Right atrium auricular region (tissue), 2 donors: ENCODE measurements around the gene TECPR2. TPM values are rescaled to one million over a fixed set of nuclear protein-coding genes. Genes with fewer than 3 reads are reported as not detected.

Source experiments
- DNase-seq: peaks from one replicate; pipeline ENCODE4 v3.0.0-alpha.2; 2019; ENCODE audit warnings: low spot score
- H3K27ac ChIP-seq, 2 donors: fragments of 200-600 bp; sonication (generic); 1 replicate in 1 of 2; 2 replicates in 1 of 2; pipeline ENCODE4 v1.5.1; 2016 to 2019
- H3K27me3 ChIP-seq, 2 donors: fragments of 200-600 bp; sonication (generic); one replicate each; pipeline versions ENCODE4 v1.5.1 to v1.6.0; 2017 to 2019
- H3K36me3 ChIP-seq: fragments of 200-600 bp; sonication (generic); one replicate; pipeline ENCODE4 v1.5.1; 2016
- H3K4me1 ChIP-seq, 2 donors: fragments of 200-600 bp; sonication (generic); one replicate each; pipeline versions ENCODE4 v1.5.1 to v1.6.0; 2017 to 2019
- H3K4me3 ChIP-seq, 2 donors: fragments of 200-600 bp; sonication (generic); 1 replicate in 1 of 2; 2 replicates in 1 of 2; pipeline ENCODE4 v1.5.1; 2017 to 2019; ENCODE audit warnings: mild to moderate bottlenecking in 1 of 2, moderate library complexity in 1 of 2
- H3K9me3 ChIP-seq, 2 donors: fragments of 200-600 bp; sonication (generic); one replicate each; pipeline ENCODE4 v1.5.1; 2019
- total RNA-seq, 2 donors: library from RNA; depleted of rRNA; stranded (reverse); fragments of >200 nt; gene quantifications; one replicate each; pipeline ENCODE4 v1.1.0, GENCODE V29; 2016
- TF ChIP-seq, protein P1 (sequence below), 2 donors: fragments of 200-600 bp; sonication (generic); IDR thresholded peaks; one replicate each; pipeline ENCODE4 v1.5.1; 2019; ENCODE audit warnings: antibody characterized with exemption in 2 of 2

Gene TECPR2
- total RNA-seq, 2 donors from 2014 or later = 13.2 to 15.5 TPM

DNA sequence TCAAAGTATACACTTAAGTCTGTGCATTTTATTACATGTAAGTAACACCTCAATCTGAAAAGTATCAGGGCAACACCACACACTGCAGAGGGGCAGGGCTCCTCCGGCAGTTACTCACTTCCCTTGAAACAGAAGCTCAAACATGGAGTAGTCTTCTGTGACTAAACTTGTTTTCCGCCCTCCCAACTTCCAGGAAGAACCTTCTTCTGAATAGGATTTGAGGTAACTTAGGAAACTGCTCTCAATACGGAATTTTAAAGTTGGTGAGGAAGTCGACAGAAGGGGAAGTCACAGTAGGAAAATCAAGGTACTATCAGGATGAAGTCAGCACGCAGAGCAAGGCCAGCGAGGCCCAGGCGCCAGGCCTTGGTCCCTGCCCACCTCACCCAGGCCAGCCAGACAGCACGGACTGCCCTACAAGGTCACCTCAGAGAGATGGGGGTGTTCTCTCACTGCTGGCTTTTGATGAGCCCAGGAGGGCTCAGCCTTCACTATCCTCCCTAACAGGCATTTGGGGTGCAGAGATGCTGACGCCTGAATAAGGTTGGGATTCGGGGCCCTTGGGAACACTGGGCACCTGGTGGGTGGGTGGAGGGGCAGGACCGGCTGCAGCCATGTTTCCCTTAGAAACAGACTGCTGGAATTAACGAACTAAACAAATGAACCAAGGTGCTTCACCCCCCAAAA, 141.0 kb downstream of the TECPR2 start:
- Histone ChIP-seq H3K4me3 (no peak overlapping the region), H3K27ac (peak overlapping the region; percentile 82 to 85), H3K9me3 (no peaks in the 10 kb centered on the region), H3K4me1 (peaks cover 0 to 55% of the 10 kb centered on the region in 2 donors), H3K36me3 (peaks cover 13% of the 10 kb centered on the region), H3K27me3 (no peaks in the 10 kb centered on the region)
- TF ChIP-seq, protein P1, sequence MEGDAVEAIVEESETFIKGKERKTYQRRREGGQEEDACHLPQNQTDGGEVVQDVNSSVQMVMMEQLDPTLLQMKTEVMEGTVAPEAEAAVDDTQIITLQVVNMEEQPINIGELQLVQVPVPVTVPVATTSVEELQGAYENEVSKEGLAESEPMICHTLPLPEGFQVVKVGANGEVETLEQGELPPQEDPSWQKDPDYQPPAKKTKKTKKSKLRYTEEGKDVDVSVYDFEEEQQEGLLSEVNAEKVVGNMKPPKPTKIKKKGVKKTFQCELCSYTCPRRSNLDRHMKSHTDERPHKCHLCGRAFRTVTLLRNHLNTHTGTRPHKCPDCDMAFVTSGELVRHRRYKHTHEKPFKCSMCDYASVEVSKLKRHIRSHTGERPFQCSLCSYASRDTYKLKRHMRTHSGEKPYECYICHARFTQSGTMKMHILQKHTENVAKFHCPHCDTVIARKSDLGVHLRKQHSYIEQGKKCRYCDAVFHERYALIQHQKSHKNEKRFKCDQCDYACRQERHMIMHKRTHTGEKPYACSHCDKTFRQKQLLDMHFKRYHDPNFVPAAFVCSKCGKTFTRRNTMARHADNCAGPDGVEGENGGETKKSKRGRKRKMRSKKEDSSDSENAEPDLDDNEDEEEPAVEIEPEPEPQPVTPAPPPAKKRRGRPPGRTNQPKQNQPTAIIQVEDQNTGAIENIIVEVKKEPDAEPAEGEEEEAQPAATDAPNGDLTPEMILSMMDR (IDR thresholded peaks at IDR 0.05) = no peak
- DNase-seq = no peak

DNA sequence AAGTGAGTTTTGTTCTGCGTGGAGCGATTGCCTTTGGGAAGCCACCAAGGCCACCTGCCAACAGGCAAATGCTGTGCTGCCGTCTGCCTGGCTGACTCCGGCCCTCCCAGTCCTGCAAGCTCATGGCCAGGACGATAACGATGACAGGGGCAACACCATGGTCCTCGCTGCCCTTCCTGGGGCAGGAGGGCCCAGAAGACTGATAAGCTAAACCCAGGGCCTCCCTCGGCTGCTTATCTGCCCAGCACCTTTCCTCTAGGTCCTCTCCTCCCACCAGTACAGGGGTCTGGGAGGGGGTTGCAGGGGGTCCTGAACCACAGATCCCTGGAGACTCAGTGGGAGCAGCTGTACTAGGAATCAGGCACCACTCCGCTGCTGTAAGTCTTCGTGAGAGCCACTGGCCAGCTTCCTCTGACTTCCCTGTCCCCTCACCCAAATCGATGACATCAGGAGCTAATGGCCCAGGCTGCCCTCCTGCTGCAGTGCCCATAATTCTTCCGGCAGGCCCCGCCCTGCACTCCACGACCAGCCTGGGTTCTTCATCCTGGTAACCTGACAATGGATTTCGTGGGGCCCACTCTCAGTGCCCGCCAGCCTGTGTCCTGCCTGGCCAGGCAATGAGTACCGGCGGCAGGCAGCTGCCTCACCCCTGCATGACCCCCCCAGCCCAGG, 141.7 kb downstream of the TECPR2 start:
- H3K4me1 ChIP-seq = peaks cover 0 to 53% of the 10 kb centered on the region in 2 donors

DNA sequence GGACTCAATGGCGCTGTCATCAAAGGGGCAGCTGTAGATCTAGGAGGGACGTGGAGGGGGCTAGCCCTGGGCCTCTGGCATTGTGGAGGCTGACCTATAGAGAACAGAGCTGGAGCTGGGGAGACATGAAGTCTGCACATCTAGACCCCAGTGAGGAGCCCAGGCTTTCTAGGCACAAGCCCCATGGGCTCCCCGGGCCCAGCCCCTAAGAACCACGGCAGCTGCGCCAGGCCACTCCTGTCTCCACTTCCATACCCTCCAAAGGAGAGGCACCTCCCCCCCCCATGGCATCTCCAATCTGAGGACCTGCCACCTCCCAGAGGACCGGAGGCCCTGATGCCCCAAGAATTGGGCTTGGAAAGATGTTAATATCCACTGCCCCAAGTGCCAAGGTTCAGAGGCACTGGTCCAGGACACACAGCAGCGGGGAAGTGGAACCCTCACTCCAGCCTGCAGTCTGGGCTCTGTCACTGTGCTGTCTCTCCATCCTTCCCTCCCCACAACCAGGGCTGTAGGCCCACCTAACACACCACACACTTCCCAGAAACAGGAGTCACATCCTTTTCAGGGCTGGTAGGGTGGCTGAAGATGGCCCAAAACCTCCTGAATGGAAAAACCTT, 142.4 kb downstream of the TECPR2 start:
- DNase-seq = no peak
- H3K4me1 ChIP-seq = peaks cover 0 to 49% of the 10 kb centered on the region in 2 donors

More for the DNA sequence above, 141.7 kb downstream of the TECPR2 start:
- Histone ChIP-seq H3K9me3 (no peaks in the 10 kb centered on the region), H3K27me3 (no peaks in the 10 kb centered on the region), H3K27ac (peak overlapping the region; percentile 82 to 85), H3K4me3 (no peak overlapping the region), H3K36me3 (peaks cover 11% of the 10 kb centered on the region)
- TF ChIP-seq, protein P1 (IDR thresholded peaks at IDR 0.05) = no peak
- DNase-seq = no peak

DNA sequence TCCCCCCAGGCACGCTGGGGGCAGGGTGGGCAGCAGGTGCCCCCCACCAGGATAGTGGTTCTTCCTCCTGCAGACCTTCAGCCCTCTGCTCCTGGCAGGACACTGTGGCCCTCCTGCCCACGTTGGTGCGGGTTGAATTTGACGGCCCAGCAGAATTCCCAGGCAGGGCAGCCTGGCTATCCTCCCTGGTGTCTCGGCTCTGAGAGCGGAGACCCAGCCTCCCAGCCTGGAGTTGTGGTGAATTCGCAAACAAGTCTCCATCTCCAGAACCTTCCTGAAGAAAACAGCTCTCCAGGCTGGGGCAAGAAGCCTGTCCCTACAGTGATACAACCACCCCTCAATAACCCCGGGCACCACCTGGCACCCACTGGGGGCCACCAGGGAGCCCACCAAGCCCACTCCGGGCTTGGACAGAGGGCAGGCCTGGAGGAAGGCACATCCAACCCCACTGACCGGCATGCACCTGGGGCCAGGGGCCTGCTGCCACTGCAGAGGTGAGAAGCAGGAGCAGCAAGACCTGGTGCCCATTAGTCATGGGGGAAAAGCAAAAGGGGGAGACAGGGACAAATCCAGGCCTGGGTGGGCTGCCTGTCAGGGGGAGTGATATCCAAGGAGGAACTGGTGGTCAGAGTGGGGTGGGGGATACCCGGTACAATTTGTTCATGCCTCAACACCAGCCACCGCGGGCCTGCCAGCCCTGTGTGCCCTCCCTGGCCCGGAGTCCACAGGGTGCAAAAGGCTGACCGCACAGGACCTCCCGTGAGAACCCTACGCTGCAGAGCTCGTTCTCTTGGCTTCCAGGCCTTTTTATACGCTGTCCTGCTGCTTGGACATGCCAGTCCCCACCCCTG, 143.3 kb downstream of the TECPR2 start:
- no peaks in the 10 kb centered on the region for H3K27me3 ChIP-seq
- H3K27ac ChIP-seq = peak overlapping the region; percentile 82 to 85
- DNase-seq = no peak
- TF ChIP-seq, protein P1 (IDR thresholded peaks at IDR 0.05) = no peak
- H3K4me1 ChIP-seq = peaks cover 0 to 49% of the 10 kb centered on the region in 2 donors
- H3K9me3 ChIP-seq = no peaks in the 10 kb centered on the region
- H3K4me3 ChIP-seq = no peak overlapping the region
- H3K36me3 ChIP-seq = peaks cover 11% of the 10 kb centered on the region

More for the DNA sequence above, 142.4 kb downstream of the TECPR2 start:
- no peak overlapping the region for H3K4me3 ChIP-seq
- no peaks in the 10 kb centered on the region for H3K27me3 ChIP-seq
- peak overlapping the region; percentile 82 to 85 for H3K27ac ChIP-seq
- TF ChIP-seq, protein P1 (IDR thresholded peaks at IDR 0.05) = no peak
- H3K36me3 ChIP-seq = peaks cover 11% of the 10 kb centered on the region
- H3K9me3 ChIP-seq = no peaks in the 10 kb centered on the region

DNA sequence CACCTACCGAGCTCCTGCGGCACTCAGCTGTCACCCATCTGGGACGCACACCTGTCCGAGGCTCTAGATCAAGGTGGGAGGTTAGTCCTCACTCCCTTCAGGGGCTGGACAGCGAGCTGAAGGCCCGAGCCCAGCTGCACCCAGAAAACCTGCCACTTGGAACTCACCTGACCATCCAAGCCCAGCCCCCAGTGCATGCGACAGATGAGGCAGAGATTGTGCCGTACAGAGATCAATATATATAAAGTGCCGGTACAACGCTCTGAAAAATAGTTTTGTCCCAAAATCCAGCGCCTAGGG, 143.8 kb downstream of the TECPR2 start:
- no peak for DNase-seq
- TF ChIP-seq, protein P1 (IDR thresholded peaks at IDR 0.05) = no peak
- peak overlapping the region in 1 of 2 donors; percentile 85 for H3K27ac ChIP-seq
- H3K4me1 ChIP-seq = peaks cover 0 to 46% of the 10 kb centered on the region in 2 donors
- H3K9me3 ChIP-seq = no peaks in the 10 kb centered on the region
- no peak overlapping the region for H3K4me3 ChIP-seq
- H3K27me3 ChIP-seq = no peaks in the 10 kb centered on the region
- H3K36me3 ChIP-seq = peaks cover 11% of the 10 kb centered on the region
